A549 (cell line): ENCODE results near the gene PSMB7.

Experiments
- CBX2 ChIP-seq: fragments of 200-600 bp; sonication (generic); IDR thresholded peaks from 2 replicates; pipeline ENCODE4 v1.6.1; 2016; ENCODE audit warnings: low read depth, mild to moderate bottlenecking, borderline replicate concordance
- PHF8 ChIP-seq: fragments of 200-600 bp; sonication (generic); IDR thresholded peaks from 2 replicates; pipeline ENCODE4 v1.6.1; 2016; ENCODE audit warnings: low read depth, mild to moderate bottlenecking, antibody characterized with exemption, moderate library complexity, borderline replicate concordance
- POLR2A ChIP-seq: IDR thresholded peaks from 2 replicates; pipeline ENCODE4 v1.6.1; 2012; ENCODE audit warnings: mild to moderate bottlenecking, low read length
- RFX5 ChIP-seq: fragments of 450-650 bp; IDR thresholded peaks from 2 replicates; pipeline ENCODE4 v1.7.1; 2014; ENCODE audit warnings: antibody characterized with exemption, mild to moderate bottlenecking, moderate library complexity
- USF2 ChIP-seq: fragments of 450-650 bp; IDR thresholded peaks from 2 replicates; pipeline ENCODE4 v1.6.1; 2014; ENCODE audit warnings: antibody characterized with exemption
- TF ChIP-seq, protein P1 (sequence below): fragments of >200 bp; sonication (Bioruptor Twin); formaldehyde crosslinking; IDR thresholded peaks from 3 replicates; pipeline ENCODE4 v1.5.1; 2016

DNA sequence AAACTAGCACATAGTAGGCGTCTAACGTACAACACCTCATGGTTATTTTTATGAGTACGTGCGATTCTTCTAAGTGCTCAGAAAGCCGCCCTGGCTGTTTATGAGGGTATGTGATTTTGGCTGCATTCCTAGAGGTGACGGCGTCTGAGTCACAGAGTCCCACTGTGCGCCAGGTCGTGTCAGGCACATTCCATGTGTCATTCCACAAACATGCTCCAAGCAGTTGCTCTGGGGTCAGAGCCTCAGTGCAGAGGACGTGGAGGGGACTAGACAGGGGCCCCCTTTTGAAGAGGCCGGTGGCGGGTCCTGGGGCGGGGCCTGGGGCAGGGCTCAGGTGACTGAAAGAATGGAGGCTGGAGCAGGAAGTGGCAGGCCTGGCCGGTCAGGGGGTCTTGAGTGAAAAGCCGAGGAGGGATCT lies 105.6 kb downstream of the PSMB7 start:
- TF ChIP-seq, protein P1, sequence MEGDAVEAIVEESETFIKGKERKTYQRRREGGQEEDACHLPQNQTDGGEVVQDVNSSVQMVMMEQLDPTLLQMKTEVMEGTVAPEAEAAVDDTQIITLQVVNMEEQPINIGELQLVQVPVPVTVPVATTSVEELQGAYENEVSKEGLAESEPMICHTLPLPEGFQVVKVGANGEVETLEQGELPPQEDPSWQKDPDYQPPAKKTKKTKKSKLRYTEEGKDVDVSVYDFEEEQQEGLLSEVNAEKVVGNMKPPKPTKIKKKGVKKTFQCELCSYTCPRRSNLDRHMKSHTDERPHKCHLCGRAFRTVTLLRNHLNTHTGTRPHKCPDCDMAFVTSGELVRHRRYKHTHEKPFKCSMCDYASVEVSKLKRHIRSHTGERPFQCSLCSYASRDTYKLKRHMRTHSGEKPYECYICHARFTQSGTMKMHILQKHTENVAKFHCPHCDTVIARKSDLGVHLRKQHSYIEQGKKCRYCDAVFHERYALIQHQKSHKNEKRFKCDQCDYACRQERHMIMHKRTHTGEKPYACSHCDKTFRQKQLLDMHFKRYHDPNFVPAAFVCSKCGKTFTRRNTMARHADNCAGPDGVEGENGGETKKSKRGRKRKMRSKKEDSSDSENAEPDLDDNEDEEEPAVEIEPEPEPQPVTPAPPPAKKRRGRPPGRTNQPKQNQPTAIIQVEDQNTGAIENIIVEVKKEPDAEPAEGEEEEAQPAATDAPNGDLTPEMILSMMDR: no peak
- no peak for TF ChIP-seq RFX5
- no peak for TF ChIP-seq USF2
- TF ChIP-seq CBX2: no peak
- TF ChIP-seq POLR2A: no peak
- no peak for TF ChIP-seq PHF8
